ENCODE results near the gene AEBP1. TPM values are rescaled to one million over a fixed set of nuclear protein-coding genes. Genes with fewer than 3 reads are reported as not detected.

Gene AEBP1
- total and polyA plus RNA-seq, 8 donors = 5.1 to 49.3 (median 17.5) TPM

GRCh38 chr7:44144968-44145478 is 40.9 kb downstream of the AEBP1 start:
- Histone ChIP-seq H3K4me1 (no peaks in the 10 kb centered on the region), H3K27me3 (no peaks in the 10 kb centered on the region), H3K9me3 (no peaks in the 10 kb centered on the region), H3K27ac (no peak overlapping the region), H3K4me3 (no peak overlapping the region), H3K36me3 (no peaks in the 10 kb centered on the region)
- TF ChIP-seq, protein P1, sequence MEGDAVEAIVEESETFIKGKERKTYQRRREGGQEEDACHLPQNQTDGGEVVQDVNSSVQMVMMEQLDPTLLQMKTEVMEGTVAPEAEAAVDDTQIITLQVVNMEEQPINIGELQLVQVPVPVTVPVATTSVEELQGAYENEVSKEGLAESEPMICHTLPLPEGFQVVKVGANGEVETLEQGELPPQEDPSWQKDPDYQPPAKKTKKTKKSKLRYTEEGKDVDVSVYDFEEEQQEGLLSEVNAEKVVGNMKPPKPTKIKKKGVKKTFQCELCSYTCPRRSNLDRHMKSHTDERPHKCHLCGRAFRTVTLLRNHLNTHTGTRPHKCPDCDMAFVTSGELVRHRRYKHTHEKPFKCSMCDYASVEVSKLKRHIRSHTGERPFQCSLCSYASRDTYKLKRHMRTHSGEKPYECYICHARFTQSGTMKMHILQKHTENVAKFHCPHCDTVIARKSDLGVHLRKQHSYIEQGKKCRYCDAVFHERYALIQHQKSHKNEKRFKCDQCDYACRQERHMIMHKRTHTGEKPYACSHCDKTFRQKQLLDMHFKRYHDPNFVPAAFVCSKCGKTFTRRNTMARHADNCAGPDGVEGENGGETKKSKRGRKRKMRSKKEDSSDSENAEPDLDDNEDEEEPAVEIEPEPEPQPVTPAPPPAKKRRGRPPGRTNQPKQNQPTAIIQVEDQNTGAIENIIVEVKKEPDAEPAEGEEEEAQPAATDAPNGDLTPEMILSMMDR (IDR thresholded peaks at IDR 0.05) = no peak
- no peak for FAIRE-seq
- DNase-seq = peak in 1 of 6 donors; percentile 73
- intact Hi-C loops (cut with DNase I) = no loop called here
- no peak for ATAC-seq
- WGBS, 2 donors = 82 to 86% methylated on average over 20 to 31 of the region's 31 CpGs

GRCh38 chr7:44145479-44145968 is 41.4 kb downstream of the AEBP1 start:
- no peaks in the 10 kb centered on the region for H3K4me1 ChIP-seq
- no peak overlapping the region for H3K27ac ChIP-seq
- WGBS, 2 donors = 23 to 31% methylated on average over 47 to 53 of the region's 53 CpGs
- TF ChIP-seq, protein P1 (IDR thresholded peaks at IDR 0.05) = no peak
- H3K27me3 ChIP-seq = no peaks in the 10 kb centered on the region
- H3K4me3 ChIP-seq = peak overlapping the region in 2 of 4 donors; percentile 3 to 19
- intact Hi-C loops (cut with DNase I) = no loop called here
- no peak for FAIRE-seq
- DNase-seq = peak in 1 of 6 donors; percentile 56
- H3K36me3 ChIP-seq = no peaks in the 10 kb centered on the region
- no peaks in the 10 kb centered on the region for H3K9me3 ChIP-seq
- ATAC-seq = peak in 1 of 4 donors; percentile 2

DNA sequence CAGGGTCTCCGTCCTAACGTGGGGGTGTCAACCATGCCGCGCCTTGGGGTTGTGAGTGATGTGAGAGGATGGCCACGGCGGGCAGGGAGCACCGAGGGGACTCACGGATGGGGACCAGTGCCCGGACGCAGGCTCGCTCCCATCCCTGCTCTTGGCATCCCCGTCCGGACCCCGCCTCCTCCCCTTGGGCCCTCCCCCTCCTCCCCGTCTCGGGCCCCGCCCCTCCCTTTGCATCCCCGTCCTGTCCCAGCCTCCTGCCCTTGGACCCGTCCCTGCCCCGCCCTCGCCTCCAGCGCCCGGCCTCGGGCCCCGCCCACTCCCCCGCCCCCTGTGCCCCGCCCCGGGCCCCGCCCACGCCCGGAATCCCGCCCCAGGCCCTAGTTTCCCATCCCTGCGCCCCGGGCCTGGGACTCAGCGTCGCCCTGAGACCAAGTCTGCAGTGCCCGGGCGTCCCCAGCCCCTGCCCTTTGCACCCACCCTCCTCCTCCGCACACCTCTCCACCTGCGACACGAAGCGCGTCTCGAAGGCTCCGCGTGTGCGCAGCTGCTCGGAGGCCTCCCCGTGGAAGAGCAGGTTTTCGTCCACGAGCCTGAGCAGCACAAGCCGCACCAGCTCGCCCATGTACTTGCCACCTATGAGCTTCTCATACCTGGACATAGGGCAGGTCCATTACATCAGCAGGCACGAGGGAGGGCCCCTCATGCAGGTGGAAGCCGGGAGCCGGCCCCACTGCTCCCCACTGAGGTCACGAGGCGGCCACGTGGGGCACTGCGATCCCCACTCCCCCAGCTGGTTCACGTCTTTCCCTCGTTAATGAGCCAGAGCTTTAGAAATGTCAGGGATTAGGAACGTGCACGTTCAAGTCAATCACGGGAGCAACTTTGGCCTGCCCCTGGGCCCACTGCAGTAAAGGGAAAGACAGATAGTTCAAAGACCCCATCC is 42.1 kb downstream of the AEBP1 start:
- H3K36me3 ChIP-seq = no peaks in the 10 kb centered on the region
- peak overlapping the region; percentile 0 to 43 (median 22) for H3K27ac ChIP-seq
- TF ChIP-seq, protein P1 (IDR thresholded peaks at IDR 0.05) = no peak
- 16 to 30% methylated on average over 34 to 64 of the region's 65 CpGs for WGBS, 2 donors
- DNase-seq = peak; percentile 76 to 88 (median 83)
- FAIRE-seq = no peak
- H3K9me3 ChIP-seq = no peaks in the 10 kb centered on the region
- H3K4me3 ChIP-seq = peak overlapping the region in 2 of 4 donors; percentile 3 to 19
- H3K27me3 ChIP-seq = no peaks in the 10 kb centered on the region
- H3K4me1 ChIP-seq = no peaks in the 10 kb centered on the region
- intact Hi-C loops (cut with DNase I) = no loop called here
- peak; percentile 83 to 97 (median 86) for ATAC-seq

GRCh38 chr7:44147026-44147991 is 43.2 kb downstream of the AEBP1 start:
- intact Hi-C loops (cut with DNase I) = no loop called here
- Histone ChIP-seq H3K4me1 (no peaks in the 10 kb centered on the region), H3K27ac (peak overlapping the region; percentile 0 to 43 (median 22)), H3K4me3 (no peak overlapping the region), H3K27me3 (no peaks in the 10 kb centered on the region), H3K36me3 (no peaks in the 10 kb centered on the region), H3K9me3 (no peaks in the 10 kb centered on the region)
- peak in 3 of 6 donors; percentile 32 to 74 (median 59) for DNase-seq
- no peak for FAIRE-seq
- WGBS, 2 donors = 51 to 53% methylated on average over 33 of the region's 33 CpGs
- TF ChIP-seq, protein P1 (IDR thresholded peaks at IDR 0.05) = no peak
- ATAC-seq = peak in 3 of 4 donors; percentile 10 to 61 (median 57)

Measured in pancreas (tissue), 10 donors.